ENCODE results near the gene SLC12A3.

Gene SLC12A3

GRCh38 chr16:56946767-56947603, 82.0 kb downstream of the SLC12A3 start:
- DNase-seq = no peak

DNA sequence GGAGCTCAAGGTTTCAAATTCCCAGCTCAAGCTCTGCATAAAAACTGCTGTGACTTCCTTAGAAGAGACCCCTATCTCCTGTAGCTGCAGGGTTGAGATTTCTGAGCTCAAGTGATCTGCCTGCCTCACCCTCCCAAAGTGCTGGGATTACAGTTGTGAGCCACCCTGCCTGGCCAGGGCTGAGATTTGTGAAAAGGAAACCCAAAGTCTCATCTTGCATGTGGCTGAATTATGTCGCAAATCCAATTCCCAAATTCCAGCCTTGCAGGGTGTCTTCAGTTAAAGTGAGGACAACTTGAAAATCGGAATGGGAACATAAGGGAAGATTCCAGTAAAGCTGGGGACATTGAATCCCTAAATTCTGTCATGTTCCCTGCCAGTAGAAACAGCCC, 82.6 kb downstream of the SLC12A3 start:
- no peak for DNase-seq

GRCh38 chr16:56948234-56948633, 83.2 kb downstream of the SLC12A3 start:
- no peak for DNase-seq

- no peak for DNase-seq
Measured at GRCh38 chr16:56950051-56950450, 85.0 kb downstream of the SLC12A3 start.

GRCh38 chr16:56950455-56950854, 85.4 kb downstream of the SLC12A3 start:
- DNase-seq = no peak

- DNase-seq = no peak
Measured at GRCh38 chr16:56950881-56951771, 86.1 kb downstream of the SLC12A3 start.

DNA sequence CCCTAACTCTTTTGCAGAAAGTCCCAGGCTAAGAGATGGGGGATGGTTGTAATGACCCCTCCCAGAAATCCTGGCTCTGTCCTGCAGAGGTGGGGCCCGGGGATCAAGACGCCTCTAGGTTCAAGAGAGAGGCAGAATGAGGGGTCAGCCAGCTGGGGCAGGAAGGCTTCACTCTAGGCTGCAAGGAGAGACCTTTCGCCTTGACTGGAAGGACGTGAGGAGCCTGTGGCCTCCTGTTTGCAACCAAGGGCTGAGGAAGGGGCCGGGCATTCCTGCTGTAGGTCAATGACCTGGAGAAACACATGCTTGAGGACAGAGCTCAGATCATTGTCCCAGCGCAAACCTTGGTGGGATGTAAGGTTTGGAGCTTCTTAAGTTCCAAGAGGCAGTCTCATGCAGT, 88.0 kb downstream of the SLC12A3 start:
- no peak for DNase-seq

GRCh38 chr16:56956076-56956475, 91.1 kb downstream of the SLC12A3 start:
- DNase-seq = no peak

DNA sequence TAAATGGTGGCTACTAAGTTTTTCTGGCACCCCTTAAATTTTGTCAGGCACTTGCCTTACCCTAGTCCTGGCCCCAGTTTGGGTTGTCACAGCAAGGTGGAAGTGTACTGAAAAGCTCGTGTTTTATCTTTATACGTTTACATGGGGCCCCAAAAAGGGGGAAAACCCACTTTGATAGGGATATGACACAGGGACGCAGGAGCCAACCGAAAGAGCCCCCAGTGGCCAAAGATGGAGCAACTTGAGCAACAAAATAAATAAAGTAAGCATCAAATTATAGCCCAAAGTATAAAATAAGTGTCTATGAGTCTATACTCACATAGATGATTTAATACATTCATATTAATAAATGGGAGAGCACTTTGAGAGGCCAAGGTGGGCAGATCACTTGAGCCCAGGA, 91.7 kb downstream of the SLC12A3 start:
- DNase-seq = no peak

DNA sequence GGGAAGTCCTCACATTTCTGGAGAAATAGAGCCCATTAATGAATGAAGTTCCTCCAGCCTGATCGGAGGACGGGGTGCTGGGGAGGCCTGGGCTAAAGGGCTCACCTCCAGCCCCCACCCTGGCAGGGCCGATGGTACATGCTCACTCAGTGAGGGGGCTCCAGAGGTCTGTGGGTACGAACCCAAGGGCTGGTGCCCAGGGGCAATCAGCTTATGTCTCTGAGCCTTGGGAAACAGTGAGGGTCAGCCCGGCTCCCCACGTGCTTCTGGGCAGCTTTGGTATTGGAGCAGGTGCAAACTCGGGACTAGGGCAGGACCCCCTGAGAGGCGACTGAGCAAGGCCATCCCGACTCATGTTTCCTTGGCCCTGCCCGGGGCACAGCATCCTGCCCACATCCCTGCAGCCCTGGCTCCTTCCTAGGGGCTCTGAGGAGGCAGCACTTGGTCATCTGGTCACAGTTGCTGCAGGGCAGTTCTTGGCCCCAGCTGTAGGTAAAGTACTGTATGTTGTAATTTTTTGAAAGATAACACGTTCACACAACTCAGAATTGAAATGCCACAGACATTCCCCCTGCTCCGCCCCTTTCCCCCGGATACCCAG, 95.8 kb downstream of the SLC12A3 start:
- DNase-seq = no peak

- no peak for DNase-seq
Measured at GRCh38 chr16:56961386-56961785, 96.4 kb downstream of the SLC12A3 start.

DNA sequence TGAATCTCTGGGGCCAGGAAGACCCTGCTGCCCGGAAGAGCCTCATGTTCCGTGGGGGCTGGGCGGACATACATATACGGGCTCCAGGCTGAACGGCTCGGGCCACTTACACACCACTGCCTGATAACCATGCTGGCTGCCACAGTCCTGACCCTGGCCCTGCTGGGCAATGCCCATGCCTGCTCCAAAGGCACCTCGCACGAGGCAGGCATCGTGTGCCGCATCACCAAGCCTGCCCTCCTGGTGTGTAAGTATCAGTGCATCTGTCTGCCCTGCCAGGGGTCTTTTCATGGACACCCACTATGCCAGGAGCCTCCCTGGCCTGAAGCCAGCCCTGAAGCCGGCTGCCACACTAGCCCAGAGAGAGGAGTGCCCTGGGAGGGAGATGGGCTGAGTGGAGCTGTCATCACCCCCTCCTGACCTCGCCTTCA, 96.9 kb downstream of the SLC12A3 start, which contains the start of gene CETP:
CETP (plus strand) TSS at position 100 of the 431 bp plus-strand sequence; CDS start at position 130, 30 bp downstream.
- no peak for DNase-seq

DNA sequence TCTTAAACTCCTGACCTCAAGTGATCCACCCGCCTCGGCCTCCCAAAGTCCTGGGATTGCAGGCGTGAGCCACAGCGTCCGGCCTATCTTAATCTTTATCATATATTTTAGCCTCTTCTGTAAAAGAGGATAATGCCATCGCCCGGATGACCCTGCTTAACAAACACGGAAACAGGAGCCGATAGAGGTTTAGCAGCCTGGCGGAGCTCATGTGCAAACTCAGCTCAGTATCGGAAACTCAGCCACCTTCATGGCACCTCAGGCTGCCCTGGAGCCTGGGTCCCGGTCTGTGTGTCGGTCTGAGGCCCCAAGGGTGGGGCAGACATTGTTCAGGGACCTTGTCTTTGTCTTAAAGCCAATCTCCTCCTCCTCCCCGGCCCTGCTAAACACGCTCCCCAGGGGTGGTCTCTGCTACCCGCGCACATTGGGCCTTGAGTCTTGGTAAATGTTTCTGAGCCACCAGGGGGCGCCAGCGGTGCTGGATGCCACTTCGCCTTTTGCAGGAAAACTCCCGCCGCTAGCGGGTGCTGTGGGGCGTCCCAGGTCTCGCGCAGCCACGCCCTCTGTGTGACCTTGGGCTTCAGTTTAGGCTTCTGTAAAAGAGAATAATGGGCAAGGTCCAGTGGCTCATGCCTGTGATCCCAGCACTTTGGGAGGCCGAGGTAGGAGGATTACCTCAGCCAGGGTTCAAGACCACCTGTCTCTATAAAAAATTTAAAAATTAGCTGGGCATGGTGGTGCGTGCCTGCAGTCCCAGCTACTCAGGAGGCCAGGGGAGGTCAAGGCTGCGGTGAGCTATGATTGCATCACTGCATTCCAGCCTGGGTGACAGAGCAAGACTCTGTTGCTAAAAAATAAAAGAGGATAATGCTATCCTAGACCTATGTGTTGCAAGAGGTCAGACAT, 99.5 kb downstream of the SLC12A3 start:
- DNase-seq = peak; percentile 49 to 59
